Measurements from ENCODE around the gene CDC123.

CDC123 gene

DNA sequence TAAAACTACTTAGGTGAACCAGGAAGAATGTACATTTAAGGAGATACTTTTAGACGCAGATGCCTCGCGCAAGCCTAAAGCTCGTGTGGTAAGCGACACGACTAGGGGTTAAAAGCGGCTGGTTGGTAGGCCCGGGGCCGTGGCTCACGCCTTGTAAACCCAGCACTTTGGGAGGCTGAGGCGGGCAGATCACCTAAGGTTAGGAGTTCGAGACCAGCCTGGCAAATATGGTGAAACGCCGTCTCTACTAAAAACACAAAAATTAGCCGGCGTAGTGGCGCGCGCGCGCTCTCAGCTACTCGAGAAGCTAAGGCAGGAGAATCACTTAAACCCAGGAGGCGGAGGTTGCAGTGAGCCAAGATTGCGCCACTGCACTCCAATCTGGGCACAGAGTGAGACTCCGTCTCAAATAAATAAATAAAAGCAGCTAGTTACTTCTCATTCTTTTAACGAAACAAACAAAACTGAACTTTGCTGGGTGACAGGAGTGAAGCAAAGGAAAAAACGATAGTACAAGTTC lies 1.2 kb upstream of the CDC123 start:
- Histone ChIP-seq H3K27me3 (replicated peaks; ENCODE audit: control insufficient read depth, insufficient read depth, low read length) (no peaks in the 10 kb centered on the region), H3K4me3 (replicated peaks; ENCODE audit: low read depth, low read length) (peak overlapping the region; percentile 99), H3K36me3 (ENCODE audit: control insufficient read depth, insufficient read depth, low read length) (no peaks in the 10 kb centered on the region; the same call in 1 of the 2 replicates)
- TF ChIP-seq, protein P1, sequence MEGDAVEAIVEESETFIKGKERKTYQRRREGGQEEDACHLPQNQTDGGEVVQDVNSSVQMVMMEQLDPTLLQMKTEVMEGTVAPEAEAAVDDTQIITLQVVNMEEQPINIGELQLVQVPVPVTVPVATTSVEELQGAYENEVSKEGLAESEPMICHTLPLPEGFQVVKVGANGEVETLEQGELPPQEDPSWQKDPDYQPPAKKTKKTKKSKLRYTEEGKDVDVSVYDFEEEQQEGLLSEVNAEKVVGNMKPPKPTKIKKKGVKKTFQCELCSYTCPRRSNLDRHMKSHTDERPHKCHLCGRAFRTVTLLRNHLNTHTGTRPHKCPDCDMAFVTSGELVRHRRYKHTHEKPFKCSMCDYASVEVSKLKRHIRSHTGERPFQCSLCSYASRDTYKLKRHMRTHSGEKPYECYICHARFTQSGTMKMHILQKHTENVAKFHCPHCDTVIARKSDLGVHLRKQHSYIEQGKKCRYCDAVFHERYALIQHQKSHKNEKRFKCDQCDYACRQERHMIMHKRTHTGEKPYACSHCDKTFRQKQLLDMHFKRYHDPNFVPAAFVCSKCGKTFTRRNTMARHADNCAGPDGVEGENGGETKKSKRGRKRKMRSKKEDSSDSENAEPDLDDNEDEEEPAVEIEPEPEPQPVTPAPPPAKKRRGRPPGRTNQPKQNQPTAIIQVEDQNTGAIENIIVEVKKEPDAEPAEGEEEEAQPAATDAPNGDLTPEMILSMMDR (IDR thresholded peaks at IDR 0.05; ENCODE audit: insufficient read depth, low read length, poor library complexity, severe bottlenecking): no peak
- DNase-seq (ENCODE audit: extremely low read depth, insufficient read length): peak; percentile 32

DNA sequence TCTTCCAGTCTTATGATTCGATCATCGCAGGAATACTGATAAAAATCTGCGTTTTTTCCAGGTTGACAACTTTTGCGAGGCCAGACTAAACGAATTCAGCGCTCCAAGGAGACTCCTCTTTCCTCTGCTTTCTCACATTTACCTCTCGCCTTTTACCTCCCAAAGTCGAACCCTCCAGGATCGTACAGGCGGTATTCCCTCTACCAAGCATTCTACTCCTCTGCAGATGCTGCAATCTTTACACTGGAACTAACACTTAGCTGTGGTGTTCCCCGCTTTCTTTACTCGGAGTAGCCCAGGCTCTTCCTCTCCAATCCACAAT lies 746 bp upstream of the CDC123 start:
- TF ChIP-seq, protein P1 (IDR thresholded peaks at IDR 0.05; ENCODE audit: insufficient read depth, low read length, poor library complexity, severe bottlenecking): no peak
- H3K27me3 ChIP-seq (replicated peaks; ENCODE audit: control insufficient read depth, insufficient read depth, low read length): no peaks in the 10 kb centered on the region
- no peaks in the 10 kb centered on the region; the same call in 1 of the 2 replicates for H3K36me3 ChIP-seq (ENCODE audit: control insufficient read depth, insufficient read depth, low read length)
- peak overlapping the region; percentile 99 for H3K4me3 ChIP-seq (replicated peaks; ENCODE audit: low read depth, low read length)
- no peak for DNase-seq (ENCODE audit: extremely low read depth, insufficient read length)

DNA sequence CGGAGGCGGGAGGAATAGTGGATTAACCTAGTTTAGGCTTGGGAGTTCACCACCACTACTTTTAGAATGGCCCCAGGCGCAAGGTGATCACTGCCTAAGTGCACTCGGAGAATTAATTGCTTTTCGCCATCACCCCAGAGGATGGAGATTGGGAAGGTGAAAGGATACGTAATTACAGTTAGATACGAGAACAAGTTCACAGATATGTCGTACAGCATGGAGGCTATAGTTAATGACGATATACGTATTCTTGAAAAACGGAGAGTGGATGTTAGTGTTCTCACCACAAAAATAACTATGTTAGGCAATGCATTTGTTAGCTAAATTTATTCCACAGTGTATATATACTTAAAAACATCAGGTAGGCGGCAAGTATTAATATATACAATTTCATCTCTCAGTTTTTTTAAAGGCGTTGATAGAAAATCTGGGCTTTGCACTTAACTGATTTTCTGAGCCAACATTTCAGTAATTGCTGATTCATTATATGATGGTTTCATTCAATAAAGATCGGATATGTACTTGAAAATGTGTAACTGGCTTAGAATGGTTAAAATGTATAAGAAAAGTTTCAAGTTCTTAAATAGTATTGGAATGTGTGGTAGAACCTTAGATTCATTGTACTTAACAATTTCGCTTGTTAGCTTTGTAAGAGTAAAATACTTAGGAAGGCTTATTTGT lies 683 bp downstream of the CDC123 start:
- DNase-seq (ENCODE audit: extremely low read depth, insufficient read length): no peak
- Histone ChIP-seq H3K4me3 (replicated peaks; ENCODE audit: low read depth, low read length) (peak overlapping the region; percentile 99), H3K36me3 (ENCODE audit: control insufficient read depth, insufficient read depth, low read length) (peaks cover 3% of the 10 kb centered on the region), H3K27me3 (replicated peaks; ENCODE audit: control insufficient read depth, insufficient read depth, low read length) (no peaks in the 10 kb centered on the region)
- TF ChIP-seq, protein P1 (IDR thresholded peaks at IDR 0.05; ENCODE audit: insufficient read depth, low read length, poor library complexity, severe bottlenecking): no peak

DNA sequence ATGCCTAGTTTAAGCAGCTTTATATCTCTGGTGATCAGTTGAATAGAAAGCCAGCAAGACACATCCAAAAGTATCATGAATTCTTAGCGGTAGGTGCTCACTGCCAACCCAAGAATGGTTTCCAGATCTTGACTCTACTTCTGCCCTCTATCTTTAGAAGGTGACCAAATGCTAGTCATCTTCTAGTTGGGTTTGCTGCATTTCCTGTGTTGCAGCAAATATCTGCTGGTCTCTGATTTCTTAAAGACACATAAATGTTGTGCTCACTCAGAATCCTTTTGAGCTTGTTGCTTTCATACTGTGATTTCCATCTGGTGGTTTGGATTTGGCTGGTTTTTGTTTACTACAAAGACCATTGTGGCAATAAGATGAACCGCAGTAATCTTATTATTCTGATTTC lies 2.2 kb downstream of the CDC123 start:
- TF ChIP-seq, protein P1 (IDR thresholded peaks at IDR 0.05; ENCODE audit: insufficient read depth, low read length, poor library complexity, severe bottlenecking): no peak
- Histone ChIP-seq H3K27me3 (replicated peaks; ENCODE audit: control insufficient read depth, insufficient read depth, low read length) (no peaks in the 10 kb centered on the region), H3K36me3 (ENCODE audit: control insufficient read depth, insufficient read depth, low read length) (peaks cover 9% of the 10 kb centered on the region), H3K4me3 (replicated peaks; ENCODE audit: low read depth, low read length) (peak overlapping the region; percentile 99; the same call in 1 of the 2 replicates)
- no peak for DNase-seq (ENCODE audit: extremely low read depth, insufficient read length)

DNA sequence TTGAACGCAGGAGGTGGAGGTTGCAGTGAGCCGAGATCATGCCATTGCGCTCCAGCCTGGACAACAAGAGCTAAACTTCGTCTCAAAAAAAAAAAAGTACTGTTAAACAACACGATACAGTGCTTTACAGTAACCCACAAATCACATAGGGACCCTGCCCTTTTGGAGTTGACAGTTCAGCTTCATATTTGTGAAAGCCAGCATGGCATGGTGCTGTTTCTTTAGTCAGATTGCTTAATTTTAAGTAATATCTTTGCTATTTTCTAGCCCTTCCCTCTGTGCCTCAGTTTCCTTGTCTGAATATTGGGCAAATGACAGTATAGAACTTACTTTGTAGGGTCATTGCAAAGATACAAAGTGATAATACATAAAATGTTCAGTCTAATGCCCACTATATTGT lies 4.9 kb downstream of the CDC123 start:
- H3K27me3 ChIP-seq (replicated peaks; ENCODE audit: control insufficient read depth, insufficient read depth, low read length): no peaks in the 10 kb centered on the region
- TF ChIP-seq, protein P1 (IDR thresholded peaks at IDR 0.05; ENCODE audit: insufficient read depth, low read length, poor library complexity, severe bottlenecking): no peak
- DNase-seq (ENCODE audit: extremely low read depth, insufficient read length): no peak
- H3K4me3 ChIP-seq (replicated peaks; ENCODE audit: low read depth, low read length): no peak overlapping the region
- H3K36me3 ChIP-seq (ENCODE audit: control insufficient read depth, insufficient read depth, low read length): peaks cover 9% of the 10 kb centered on the region
